Psoas muscle (tissue), 8 donors: ENCODE results near the gene INTS6. TPM values are rescaled to one million over a fixed set of nuclear protein-coding genes. Genes with fewer than 3 reads are reported as not detected.

ENCODE experiments used
- ATAC-seq, 4 donors: fragments of 200-7000 bp; cut with Tn5 transposase; one replicate each; pipeline ENCODE4 v1.9.1; 2020; ENCODE audit warnings: moderate library complexity in 3 of 4, mild to moderate bottlenecking in 2 of 4
- DNase-seq, 2 donors: peaks; one replicate each; pipeline ENCODE4 v3.0.0-alpha.2; 2020
- H3K27ac ChIP-seq: fragments of 200-600 bp; one replicate; pipeline ENCODE4 v1.8.0; 2022
- H3K27me3 ChIP-seq, 3 donors: fragments of 200-600 bp in 1 of 3; one replicate each; pipeline versions ENCODE4 v1.6.1 to v1.8.0; 2013 to 2022; ENCODE audit warnings: low read length in 2 of 3, mild to moderate bottlenecking in 2 of 3, moderate library complexity in 1 of 3; ENCODE audit not compliant: insufficient read depth in 3 of 3
- H3K36me3 ChIP-seq, 2 donors: fragments of 200-600 bp in 1 of 2; one replicate each; pipeline versions ENCODE4 v1.6.1 to v1.8.0; 2013 to 2022; ENCODE audit warnings: low read depth in 1 of 2, mild to moderate bottlenecking in 1 of 2, moderate library complexity in 1 of 2; ENCODE audit not compliant: insufficient read depth in 1 of 2
- H3K4me1 ChIP-seq: fragments of 200-600 bp; one replicate; pipeline ENCODE4 v1.8.0; 2022
- H3K4me3 ChIP-seq: fragments of 200-600 bp; one replicate; pipeline ENCODE4 v1.8.0; 2022; ENCODE audit warnings: mild to moderate bottlenecking
- H3K9me3 ChIP-seq: fragments of 200-600 bp; one replicate; pipeline ENCODE4 v1.8.0; 2022
- CTCF ChIP-seq: fragments of 200-600 bp; IDR thresholded peaks from one replicate; pipeline ENCODE4 v1.8.0; 2022; ENCODE audit warnings: antibody characterized with exemption
- WGBS, 3 donors: extraction: QIAGEN DNeasy Blood & Tissue Kit; methylation state at CpG; one replicate each; pipeline versions ENCODE4 v1.1.6 to v1.1.7; 2013; 5-methylcytosine and 5-hydroxymethylcytosine counted together
- intact Hi-C, 2 donors: fragments of 100-400 bp; cut with DNase I; formaldehyde crosslinking; loops; one replicate each; pipeline versions ENCODE4 v1.11.0 to v1.14.2; 2022
- polyA plus RNA-seq, 3 donors: library from polyadenylated mRNA; stranded (reverse); fragments of 200-250 nt; gene quantifications; one replicate each; pipeline ENCODE4 v1.2.3, GENCODE V29; 2013
- total RNA-seq, 4 donors: library from RNA; stranded (reverse); fragmentation: NEBNext Ultra II Directional in 2 of 4; extraction: Animal tissue kit (Norgen Biotek cat#: 25700) in 2 of 4; gene quantifications; one replicate each; pipeline versions ENCODE4 v1.2.1 to v1.2.4, GENCODE V29; 2021 to 2023
- donor health status: healthy with polysubstance abuse.
- donor health status: DM: no; HTN: no; CAD: no; lungs with moderate emphysema.
- donor health status: Bipolar disorder and iron deficiency.
- donor health status: healthy.
- donor health status: DM: yes; HTN: yes; CAD: no.
- donor health status: DM: no; HTN: no; CAD: no.
- donor health status: DM: no; HTN: no; CAD: no.
- donor health status: DM: yes; HTN: yes; CAD: no.

The INTS6 gene
- total and polyA plus RNA-seq, 7 donors = 6.4 to 19.2 (median 14.4) TPM

DNA sequence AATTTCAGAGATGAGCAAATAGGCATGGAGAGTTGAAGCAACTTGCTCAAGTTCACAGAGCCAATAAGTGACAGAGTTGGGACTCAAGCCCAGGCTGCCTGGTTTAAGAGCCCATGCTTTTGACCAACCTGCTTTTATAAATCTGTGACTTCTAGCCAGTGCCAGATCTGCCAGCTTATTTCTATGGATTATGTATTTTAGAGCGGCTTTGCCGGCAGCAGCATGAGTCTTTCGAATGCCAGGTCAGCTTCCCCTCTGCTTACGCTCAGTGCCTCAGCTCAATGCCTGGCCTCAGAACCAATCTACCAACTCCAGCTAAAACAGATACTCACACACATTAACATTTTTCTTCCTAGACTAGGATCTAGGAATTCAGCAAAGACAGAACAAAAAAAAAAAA lies 111.0 kb downstream of the INTS6 start:
- Histone ChIP-seq H3K4me3 (no peak overlapping the region), H3K9me3 (no peaks in the 10 kb centered on the region), H3K36me3 (no peaks in the 10 kb centered on the region), H3K4me1 (no peaks in the 10 kb centered on the region), H3K27ac (no peak overlapping the region), H3K27me3 (no peaks in the 10 kb centered on the region)
- ATAC-seq = no peak
- intact Hi-C loops = no loop called here
- TF ChIP-seq CTCF = no peak
- DNase-seq = no peak
- WGBS, 3 donors = 64 to 87% (median 70%) methylated on average over 4 of the region's 4 CpGs

DNA sequence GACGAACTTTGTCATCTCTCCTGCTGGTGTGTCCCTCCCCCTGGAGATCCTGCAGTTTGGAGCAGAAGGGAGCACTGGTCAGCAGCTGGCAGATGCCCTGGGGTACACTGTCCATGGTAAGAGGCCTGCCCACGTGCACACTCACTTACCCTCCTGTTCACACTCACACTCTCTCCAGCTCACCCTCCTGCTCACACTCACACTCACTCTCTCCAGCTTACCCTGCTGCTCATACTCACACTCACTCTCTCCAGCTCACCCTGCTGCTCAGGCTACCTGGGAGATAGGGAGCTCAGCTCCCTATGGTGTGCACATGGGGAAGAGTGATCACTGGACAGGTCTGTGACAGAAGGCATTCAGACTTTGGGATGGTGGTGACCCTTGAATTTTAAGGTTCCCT lies 111.6 kb downstream of the INTS6 start:
- intact Hi-C loops = no loop called here
- Histone ChIP-seq H3K9me3 (no peaks in the 10 kb centered on the region), H3K36me3 (no peaks in the 10 kb centered on the region), H3K4me3 (no peak overlapping the region), H3K27me3 (no peaks in the 10 kb centered on the region), H3K4me1 (no peaks in the 10 kb centered on the region), H3K27ac (no peak overlapping the region)
- WGBS, 3 donors = 57 to 74% (median 63%) methylated on average over 2 of the region's 2 CpGs
- TF ChIP-seq CTCF = no peak
- ATAC-seq = no peak
- no peak for DNase-seq

GRCh38 chr13:51339952-51340732 lies 112.7 kb downstream of the INTS6 start:
- Histone ChIP-seq H3K4me3 (no peak overlapping the region), H3K27ac (no peak overlapping the region), H3K4me1 (no peaks in the 10 kb centered on the region), H3K9me3 (no peaks in the 10 kb centered on the region), H3K36me3 (no peaks in the 10 kb centered on the region), H3K27me3 (no peaks in the 10 kb centered on the region)
- DNase-seq (no peak), ATAC-seq (no peak)
- no peak for TF ChIP-seq CTCF
- intact Hi-C loops = no loop called here
- WGBS, 3 donors = 74 to 79% (median 77%) methylated on average over 4 of the region's 4 CpGs

DNA sequence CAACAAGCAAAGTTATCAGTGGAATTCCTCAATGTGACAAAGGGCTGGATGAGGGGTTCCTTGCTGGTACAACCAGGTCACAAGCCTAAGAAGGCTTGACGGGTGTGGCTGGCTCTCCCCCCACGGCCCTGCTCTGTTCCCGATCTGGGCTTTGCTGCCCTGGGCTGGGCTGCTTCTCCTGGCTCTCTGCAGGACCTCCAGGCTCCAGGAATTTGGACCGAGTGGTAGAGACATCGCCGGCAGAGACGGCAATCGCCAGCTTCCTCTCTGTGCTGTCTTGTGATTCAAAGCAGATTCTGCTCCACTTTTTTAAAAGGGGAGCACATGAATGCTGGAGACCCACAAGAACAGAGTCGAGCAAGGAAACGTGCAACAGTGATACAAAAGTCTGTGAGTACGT lies 113.5 kb downstream of the INTS6 start, which contains the start of gene SERPINE3:
TSS of gene SERPINE3 (plus strand) at position 338 of the 400 bp plus-strand sequence. CDS start 1,401 bp downstream, outside the sequence.
- Histone ChIP-seq H3K27me3 (no peaks in the 10 kb centered on the region), H3K4me3 (no peak within 1 kb of the TSS), H3K36me3 (no peaks in the 10 kb centered on the region), H3K27ac (no peak within 1 kb of the TSS), H3K9me3 (no peaks in the 10 kb centered on the region), H3K4me1 (no peaks in the 10 kb centered on the region)
- intact Hi-C loops = no loop called here
- ATAC-seq (no peak), DNase-seq (no peak)
- 62 to 80% (median 72%) methylated on average over 11 of the region's 11 CpGs for WGBS, 3 donors
- TF ChIP-seq CTCF = no peak

- Histone ChIP-seq H3K27me3 (no peaks in the 10 kb centered on the region), H3K4me1 (no peaks in the 10 kb centered on the region), H3K9me3 (no peaks in the 10 kb centered on the region), H3K27ac (no peak overlapping the region), H3K36me3 (no peaks in the 10 kb centered on the region), H3K4me3 (no peak overlapping the region)
- WGBS, 3 donors = 76 to 88% (median 84%) methylated on average over 5 of the region's 5 CpGs
- intact Hi-C loops = no loop called here
- ATAC-seq = no peak
- DNase-seq = no peak
- TF ChIP-seq CTCF = no peak
Measured at GRCh38 chr13:51336746-51337145, 116.1 kb downstream of the INTS6 start.
